Colonic mucosa (tissue), 4 donors: Measurements from ENCODE around the gene NUDT7. TPM values are rescaled to one million over a fixed set of nuclear protein-coding genes. Genes with fewer than 3 reads are reported as not detected.

Experiments used
- DNase-seq: peaks from one replicate; pipeline ENCODE4 v3.0.0-alpha.2; 2020
- H3K27ac ChIP-seq: fragments of 200-600 bp; one replicate; pipeline ENCODE4 v1.8.0; 2021
- H3K27me3 ChIP-seq: fragments of 200-600 bp; one replicate; pipeline ENCODE4 v1.8.0; 2021
- H3K36me3 ChIP-seq: fragments of 200-600 bp; one replicate; pipeline ENCODE4 v1.8.0; 2021
- H3K4me1 ChIP-seq: fragments of 200-600 bp; one replicate; pipeline ENCODE4 v1.8.0; 2021; ENCODE audit warnings: mild to moderate bottlenecking
- H3K4me3 ChIP-seq: fragments of 200-600 bp; one replicate; pipeline ENCODE4 v1.8.0; 2021
- H3K9ac ChIP-seq, 2 donors: one replicate each; pipeline ENCODE4 v1.7.0; 2013; ENCODE audit warnings: control low read depth in 2 of 2, low read depth in 2 of 2, low read length in 2 of 2
- H3K9me3 ChIP-seq: fragments of 200-600 bp; one replicate; pipeline ENCODE4 v1.8.0; 2021
- CTCF ChIP-seq: fragments of 200-600 bp; IDR thresholded peaks from one replicate; pipeline ENCODE4 v1.8.0; 2022; ENCODE audit warnings: antibody characterized with exemption, mild to moderate bottlenecking
- intact Hi-C: fragments of 100-400 bp; cut with DNase I; formaldehyde crosslinking; loops from one replicate; pipeline ENCODE4 v1.14.1; 2022
- total RNA-seq, 2 donors: library from RNA; stranded (reverse); fragmentation: NEBNext Ultra II Directional in 1 of 2; extraction: Animal tissue kit (Norgen Biotek cat#: 25700) in 1 of 2; gene quantifications; one replicate each; pipeline ENCODE4 v1.2.1, GENCODE V29; 2021
- donor health status: healthy.
- donor health status: DM: no; HTN: no; CAD: no.
- donor health status: DM: no; HTN: no; CAD: no.

The NUDT7 gene
- total RNA-seq, 2 donors from 2014 or later: 12.7 to 17.7 TPM

- H3K27ac ChIP-seq: no peak overlapping the region
- H3K9me3 ChIP-seq: no peaks in the 10 kb centered on the region
- H3K4me3 ChIP-seq: no peak overlapping the region
- no peaks in the 10 kb centered on the region for H3K36me3 ChIP-seq
- H3K4me1 ChIP-seq: no peaks in the 10 kb centered on the region
- TF ChIP-seq CTCF: no peak
- H3K27me3 ChIP-seq: no peaks in the 10 kb centered on the region
- intact Hi-C loops: loop anchor here (5.0 kb wide), 2 partner anchors 107 to 417 kb away; partner anchors contain the start of genes VAT1L and WWOX
- H3K9ac ChIP-seq: no peak overlapping the region
- no peak for DNase-seq
These were observed 42.4 kb upstream of the NUDT7 start for GRCh38 chr16:77679901-77680300.

- no peaks in the 10 kb centered on the region for H3K27me3 ChIP-seq
- TF ChIP-seq CTCF: no peak
- H3K9ac ChIP-seq: no peak overlapping the region
- DNase-seq: no peak
- H3K27ac ChIP-seq: no peak overlapping the region
- no peaks in the 10 kb centered on the region for H3K36me3 ChIP-seq
- H3K9me3 ChIP-seq: no peaks in the 10 kb centered on the region
- no peaks in the 10 kb centered on the region for H3K4me1 ChIP-seq
- no peak overlapping the region for H3K4me3 ChIP-seq
- intact Hi-C loops: no loop called here
These were observed 41.8 kb upstream of the NUDT7 start for GRCh38 chr16:77680496-77680895.

GRCh38 chr16:77682586-77682985, 39.7 kb upstream of the NUDT7 start:
- Histone ChIP-seq H3K27me3 (no peaks in the 10 kb centered on the region), H3K4me3 (no peak overlapping the region), H3K27ac (no peak overlapping the region), H3K36me3 (no peaks in the 10 kb centered on the region), H3K9me3 (no peaks in the 10 kb centered on the region), H3K9ac (no peak overlapping the region), H3K4me1 (no peaks in the 10 kb centered on the region)
- no peak for DNase-seq
- intact Hi-C loops: no loop called here
- no peak for TF ChIP-seq CTCF

GRCh38 chr16:77683397-77684180, 38.7 kb upstream of the NUDT7 start:
- H3K4me1 ChIP-seq: no peaks in the 10 kb centered on the region
- no peak overlapping the region for H3K27ac ChIP-seq
- H3K36me3 ChIP-seq: no peaks in the 10 kb centered on the region
- TF ChIP-seq CTCF: no peak
- H3K9ac ChIP-seq: no peak overlapping the region
- no peak overlapping the region for H3K4me3 ChIP-seq
- no peaks in the 10 kb centered on the region for H3K9me3 ChIP-seq
- H3K27me3 ChIP-seq: no peaks in the 10 kb centered on the region
- intact Hi-C loops: no loop called here
- no peak for DNase-seq

- H3K9ac ChIP-seq: no peak overlapping the region
These were observed 38.2 kb upstream of the NUDT7 start for GRCh38 chr16:77684181-77684526.

More at GRCh38 chr16:77684181-77684526, 38.2 kb upstream of the NUDT7 start:
- Histone ChIP-seq H3K27ac (no peak overlapping the region), H3K36me3 (no peaks in the 10 kb centered on the region), H3K9me3 (no peaks in the 10 kb centered on the region), H3K4me3 (no peak overlapping the region), H3K4me1 (no peaks in the 10 kb centered on the region), H3K27me3 (no peaks in the 10 kb centered on the region)
- no peak for DNase-seq
- no peak for TF ChIP-seq CTCF
- intact Hi-C loops: no loop called here
